Fibroblast of skin of left quadriceps (primary cell): Measurements from ENCODE around the gene FGFR4.

Experiments used
- DNase-seq, 2 experiments: peaks; one replicate each; pipeline ENCODE4 v3.0.0-alpha.2; 2013; ENCODE audit warnings: low read depth in 2 of 2

Gene FGFR4

DNA sequence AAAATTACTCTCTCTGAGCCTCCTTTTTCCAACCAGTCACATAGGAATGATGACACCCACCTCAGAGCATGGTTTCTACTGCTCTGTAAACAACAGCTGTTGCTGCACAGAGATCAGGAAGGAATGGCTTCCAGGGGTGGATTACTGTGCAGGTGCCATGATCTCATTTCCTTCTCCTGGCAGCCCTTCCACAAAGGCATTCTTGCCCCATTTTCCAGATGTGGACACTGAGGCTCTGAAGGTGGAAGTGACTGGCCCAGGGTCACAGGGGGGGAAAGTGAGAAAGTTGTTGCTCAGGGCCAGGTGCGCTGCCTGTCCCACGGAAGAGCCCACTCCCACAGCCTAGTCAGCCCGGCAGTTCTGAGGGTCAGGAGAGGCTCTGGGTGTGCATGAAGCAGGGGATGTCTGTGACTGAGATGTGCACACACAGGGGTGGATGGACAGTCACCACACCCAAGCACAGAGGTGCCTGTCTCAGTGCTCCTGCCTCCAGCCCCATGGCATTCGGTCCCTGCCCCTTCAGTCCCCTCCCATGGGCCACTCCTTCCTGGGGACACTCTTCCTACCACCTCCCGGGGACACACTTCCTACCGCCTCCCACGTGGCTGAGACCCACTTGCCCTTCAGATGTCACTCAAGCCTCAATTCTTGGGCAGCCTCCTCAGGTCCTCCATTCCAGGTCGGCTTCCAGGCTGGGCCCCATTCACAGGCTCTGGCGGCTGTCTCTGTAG, 17.0 kb downstream of the FGFR4 start:
- no peak for DNase-seq

- DNase-seq: no peak
These were observed 19.2 kb downstream of the FGFR4 start for GRCh38 chr5:177105691-177106476.

DNA sequence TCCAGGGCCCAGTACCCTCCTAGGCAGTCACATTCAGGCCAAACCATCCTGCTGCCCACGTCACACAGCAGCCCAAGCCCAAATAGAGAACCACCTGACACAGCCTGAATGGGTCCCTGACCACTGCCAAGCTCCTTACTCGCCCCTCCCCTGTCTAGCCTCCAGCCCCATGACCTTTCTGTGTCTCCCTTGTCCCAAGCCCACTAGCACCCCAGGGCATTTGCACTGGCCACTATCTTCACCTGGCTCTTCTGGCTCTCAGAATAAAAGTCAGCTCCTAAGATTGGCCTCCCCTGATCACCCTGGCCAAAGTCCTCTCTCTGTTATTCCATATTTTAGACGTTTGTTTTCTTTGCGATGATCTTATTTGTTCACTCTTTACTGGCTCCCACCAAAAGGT, 20.4 kb downstream of the FGFR4 start:
- no peak for DNase-seq

DNA sequence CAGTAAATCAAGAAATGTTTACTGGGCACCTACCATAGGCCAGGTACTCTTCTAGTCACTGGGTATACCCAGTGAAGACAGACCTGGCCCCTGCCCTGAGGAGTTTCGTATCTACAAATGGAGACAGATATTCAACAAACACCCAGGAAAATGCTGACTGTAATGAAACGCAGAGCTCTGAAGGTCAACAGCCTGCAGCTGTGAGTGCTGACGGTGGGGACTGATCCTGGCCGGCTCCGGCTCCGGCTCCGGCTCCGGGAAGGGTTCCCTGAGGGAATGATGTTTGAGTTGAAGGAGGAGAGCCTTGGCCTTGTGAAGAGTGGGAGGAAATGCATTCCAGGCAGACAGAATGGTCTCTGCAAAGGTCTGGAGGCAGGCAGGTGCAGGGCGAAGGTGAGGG, 23.1 kb downstream of the FGFR4 start:
- no peak for DNase-seq

GRCh38 chr5:177111720-177112394, 25.1 kb downstream of the FGFR4 start:
- no peak for DNase-seq

- no peak for DNase-seq
These were observed 26.0 kb downstream of the FGFR4 start for GRCh38 chr5:177112589-177113220.

- DNase-seq: peak; percentile 32 to 45
These were observed 27.1 kb downstream of the FGFR4 start for GRCh38 chr5:177113566-177114424.

- DNase-seq: peak; percentile 64 to 70
These were observed 30.1 kb downstream of the FGFR4 start for GRCh38 chr5:177116631-177117373.

DNA sequence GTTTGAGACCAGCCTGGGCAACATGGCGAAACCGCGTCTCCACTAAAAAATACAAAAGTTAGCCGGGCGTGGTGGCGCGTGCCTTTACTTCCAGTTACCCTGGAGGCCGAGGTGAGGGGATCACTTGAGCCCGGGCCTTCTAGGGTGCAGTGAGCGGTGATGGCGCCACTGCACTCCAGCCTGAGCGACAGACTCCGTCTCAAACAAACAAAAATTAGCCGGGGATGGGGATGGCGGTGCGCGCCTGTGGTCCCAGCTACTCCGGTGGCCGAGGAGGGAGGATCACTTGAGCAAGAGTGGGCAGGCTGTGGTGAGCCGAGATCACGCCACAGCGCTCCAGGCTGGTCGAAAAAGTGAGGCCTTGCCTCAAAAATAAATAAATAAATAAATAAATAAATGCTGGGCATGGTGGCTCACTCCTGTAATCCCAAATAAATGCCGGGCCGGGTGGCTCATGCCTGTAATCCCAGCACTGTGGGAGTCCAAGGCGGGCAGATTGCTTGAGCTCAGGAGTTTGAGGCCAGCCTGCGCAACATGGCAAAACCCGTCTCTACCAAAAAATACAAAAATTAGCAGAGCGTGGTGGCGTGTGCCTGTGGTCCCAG, 30.8 kb downstream of the FGFR4 start:
- DNase-seq: no peak

DNA sequence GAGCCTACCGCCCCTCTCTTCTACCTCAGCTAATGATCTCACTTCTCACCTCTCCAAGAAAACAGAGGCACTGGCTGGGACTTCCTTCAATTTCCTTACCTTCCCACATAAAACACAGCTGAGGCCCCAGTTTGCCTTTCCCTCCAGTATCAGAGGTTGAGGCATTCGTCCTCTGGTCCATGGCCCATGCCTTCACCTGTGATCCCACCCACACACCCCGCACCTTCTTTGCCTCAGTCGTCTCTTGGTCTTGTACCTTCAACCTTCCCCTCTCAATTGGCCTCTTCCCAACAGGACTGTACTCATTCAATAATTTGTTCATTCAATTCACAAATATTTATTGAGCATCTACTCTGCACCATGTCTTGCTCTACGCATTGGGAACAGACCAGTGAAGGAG, 35.9 kb downstream of the FGFR4 start:
- no peak for DNase-seq

- DNase-seq: no peak
These were observed 37.2 kb downstream of the FGFR4 start for GRCh38 chr5:177123789-177124485.

GRCh38 chr5:177124486-177124991, 37.8 kb downstream of the FGFR4 start:
- no peak for DNase-seq

DNA sequence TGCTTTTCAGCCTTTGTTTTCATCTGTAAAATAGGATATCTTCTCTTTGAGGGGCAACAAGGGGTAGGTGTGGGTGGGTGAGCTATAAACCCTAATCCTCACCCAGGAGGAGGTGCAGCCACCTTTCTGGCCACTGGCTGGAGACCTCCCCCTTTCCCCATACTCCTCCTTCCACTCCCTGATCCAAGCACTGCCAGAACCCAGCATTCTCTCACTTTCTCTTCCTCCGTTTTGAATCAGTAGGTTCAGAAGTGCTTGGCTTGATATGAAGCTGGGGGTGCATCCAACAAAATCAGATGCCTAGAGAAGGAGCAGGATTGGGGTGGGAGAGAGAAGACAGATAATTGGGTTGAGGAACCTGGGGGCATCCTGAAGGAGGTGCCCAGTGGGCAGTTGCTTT, 40.1 kb downstream of the FGFR4 start:
- DNase-seq: no peak

GRCh38 chr5:177128551-177128981, 41.9 kb downstream of the FGFR4 start:
- no peak for DNase-seq

DNA sequence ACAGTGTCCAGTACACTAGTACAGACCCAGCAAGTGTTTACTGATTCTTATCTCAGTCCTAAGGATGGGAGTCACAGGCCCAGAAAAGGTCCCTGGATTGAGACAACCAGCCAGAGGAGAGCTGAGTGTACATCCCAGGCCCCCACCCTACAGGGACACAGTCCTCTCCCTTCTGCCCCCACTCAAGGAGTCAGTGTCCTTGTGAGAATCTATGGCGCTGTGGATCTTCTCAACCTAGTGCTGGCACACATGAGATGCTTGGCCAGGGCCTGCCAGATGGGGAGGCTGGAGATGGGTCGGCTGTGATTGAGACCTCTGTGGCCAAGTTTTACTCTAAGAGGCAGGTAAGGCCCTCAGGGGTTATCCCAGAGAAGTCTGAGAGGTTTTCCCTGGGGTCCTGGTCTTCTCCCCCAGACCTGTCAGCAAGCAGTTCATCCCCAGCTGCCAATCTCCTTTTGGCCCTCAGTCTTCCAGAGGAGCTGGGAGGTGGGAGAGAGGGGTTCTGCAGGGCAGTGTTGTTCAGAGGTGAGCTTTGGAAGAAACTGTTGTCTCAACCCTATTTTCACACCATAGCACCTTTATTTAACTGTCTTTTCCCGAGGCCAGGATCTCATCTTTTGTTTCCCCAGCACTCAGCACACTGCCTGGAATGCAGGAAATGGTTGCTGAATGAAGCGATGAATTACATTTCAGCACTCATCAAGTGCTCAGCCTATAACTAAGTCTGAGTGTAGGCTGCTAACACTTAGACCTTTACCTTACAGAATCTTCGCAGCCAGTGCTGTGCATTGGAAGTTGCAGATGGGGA, 43.7 kb downstream of the FGFR4 start:
- no peak for DNase-seq

DNA sequence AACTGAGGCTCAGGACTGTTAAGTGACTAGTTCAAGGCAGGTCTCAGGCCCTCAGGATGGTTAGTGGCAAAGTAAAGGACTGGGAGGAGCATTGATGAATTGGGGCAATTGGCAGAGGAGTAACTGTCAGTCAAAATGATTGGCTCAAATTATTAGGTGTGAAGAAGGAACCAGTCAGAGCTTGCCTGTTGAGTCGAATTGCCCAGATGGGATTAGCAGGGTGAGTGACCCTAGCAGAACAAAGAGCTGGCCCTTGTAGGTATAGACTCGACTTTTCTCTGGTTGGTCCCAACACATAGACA, 44.3 kb downstream of the FGFR4 start:
- DNase-seq: no peak

GRCh38 chr5:177131352-177132135, 44.8 kb downstream of the FGFR4 start:
- no peak for DNase-seq
